Measurements from ENCODE around the gene SLFNL1. TPM values are rescaled to one million over a fixed set of nuclear protein-coding genes. Genes with fewer than 3 reads are reported as not detected.

The SLFNL1 gene
- total RNA-seq, 1 experiment from 2014 or later: 0.18 TPM

GRCh38 chr1:40981691-40982448 is 39.7 kb downstream of the SLFNL1 start:
- POLR2A ChIA-PET: no interaction called here

GRCh38 chr1:40980453-40981121 is 40.9 kb downstream of the SLFNL1 start:
- TF ChIP-seq CTCF (IDR thresholded peaks at IDR 0.05; ENCODE audit: insufficient read depth in 1 of 2, low read depth in 1 of 2, low read length in 1 of 2, severe bottlenecking in 1 of 2, unreplicated experiment in 1 of 2): no peak
- peaks cover 62% of the 10 kb centered on the region for H3K4me1 ChIP-seq
- CTCF ChIA-PET: interaction anchor here (0.8 kb wide), 1 partner anchor 132 kb away, joined by 4 read pairs; no protein-coding TSS in a partner anchor
- POLR2A ChIA-PET: interaction anchor here (1.7 kb wide), 1 partner anchor 119 kb away, joined by 15 read pairs; the partner anchor contains the start of gene CITED4
- peak; percentile 40 to 55 for DNase-seq
- intact Hi-C loops (cut with micrococcal nuclease; ENCODE audit: unreplicated experiment): no loop called here
- Mint-ChIP-seq H3K36me3 (ENCODE audit: insufficient read depth, unreplicated experiment) (peaks cover 46% of the 10 kb centered on the region), H3K4me3 (ENCODE audit: unreplicated experiment) (peak overlapping the region; percentile 94), H3K4me1 (ENCODE audit: low read depth, unreplicated experiment) (peaks cover 32% of the 10 kb centered on the region), H3K27ac (ENCODE audit: unreplicated experiment) (peak overlapping the region; percentile 93), H3K9me3 (ENCODE audit: unreplicated experiment) (no peaks in the 10 kb centered on the region), H3K27me3 (ENCODE audit: insufficient read depth, unreplicated experiment) (no peaks in the 10 kb centered on the region)
- BruUV-seq (replicated peaks): no TSS peak
- H3K36me3 ChIP-seq (ENCODE audit: control insufficient read depth, insufficient read depth, low read length): no peaks in the 10 kb centered on the region
- no peaks in the 10 kb centered on the region for H3K27me3 ChIP-seq (replicated peaks; ENCODE audit: control insufficient read depth, insufficient read depth, low read length)
- H3K9me3 ChIP-seq: no peaks in the 10 kb centered on the region
- H3K4me3 ChIP-seq (ENCODE audit: low read depth, low read length): peak overlapping the region; percentile 46

More at GRCh38 chr1:40981691-40982448, 39.7 kb downstream of the SLFNL1 start:
- Mint-ChIP-seq H3K27ac (ENCODE audit: unreplicated experiment) (peak overlapping the region; percentile 66), H3K4me3 (ENCODE audit: unreplicated experiment) (peak overlapping the region; percentile 94), H3K36me3 (ENCODE audit: insufficient read depth, unreplicated experiment) (peaks cover 54% of the 10 kb centered on the region), H3K4me1 (ENCODE audit: low read depth, unreplicated experiment) (peaks cover 29% of the 10 kb centered on the region), H3K27me3 (ENCODE audit: insufficient read depth, unreplicated experiment) (no peaks in the 10 kb centered on the region), H3K9me3 (ENCODE audit: unreplicated experiment) (no peaks in the 10 kb centered on the region)
- TF ChIP-seq CTCF (IDR thresholded peaks at IDR 0.05; ENCODE audit: insufficient read depth in 1 of 2, low read depth in 1 of 2, low read length in 1 of 2, severe bottlenecking in 1 of 2, unreplicated experiment in 1 of 2): no peak
- CTCF ChIA-PET: no interaction called here
- no TSS peak for BruUV-seq (replicated peaks)
- intact Hi-C loops (cut with micrococcal nuclease; ENCODE audit: unreplicated experiment): no loop called here
- DNase-seq: no peak
- Histone ChIP-seq H3K36me3 (ENCODE audit: control insufficient read depth, insufficient read depth, low read length) (no peaks in the 10 kb centered on the region), H3K4me1 (peaks cover 62% of the 10 kb centered on the region), H3K9me3 (no peaks in the 10 kb centered on the region), H3K4me3 (ENCODE audit: low read depth, low read length) (no peak overlapping the region), H3K27me3 (replicated peaks; ENCODE audit: control insufficient read depth, insufficient read depth, low read length) (no peaks in the 10 kb centered on the region)

GRCh38 chr1:40980068-40980452 is 41.5 kb downstream of the SLFNL1 start:
- Histone ChIP-seq H3K4me1 (peaks cover 65% of the 10 kb centered on the region), H3K9me3 (no peaks in the 10 kb centered on the region), H3K27me3 (replicated peaks; ENCODE audit: control insufficient read depth, insufficient read depth, low read length) (no peaks in the 10 kb centered on the region), H3K36me3 (ENCODE audit: control insufficient read depth, insufficient read depth, low read length) (no peaks in the 10 kb centered on the region), H3K4me3 (ENCODE audit: low read depth, low read length) (peak overlapping the region; percentile 46)
- ChIA-PET POLR2A (interaction anchor here (0.5 to 1.7 kb wide), 3 partner anchors 118 to 289 kb away, joined by 3 to 15 read pairs (median 7); partner anchors contain the start of genes CITED4 and NFYC), CTCF (interaction anchor here (0.8 kb wide), 1 partner anchor 131 kb away, joined by 4 read pairs; no protein-coding TSS in a partner anchor)
- H3K36me3 Mint-ChIP-seq (ENCODE audit: insufficient read depth, unreplicated experiment): peaks cover 41% of the 10 kb centered on the region
- H3K4me1 Mint-ChIP-seq (ENCODE audit: low read depth, unreplicated experiment): peaks cover 37% of the 10 kb centered on the region
- peak overlapping the region; percentile 93 for H3K27ac Mint-ChIP-seq (ENCODE audit: unreplicated experiment)
- no peak for TF ChIP-seq CTCF (IDR thresholded peaks at IDR 0.05; ENCODE audit: insufficient read depth in 1 of 2, low read depth in 1 of 2, low read length in 1 of 2, severe bottlenecking in 1 of 2, unreplicated experiment in 1 of 2)
- H3K4me3 Mint-ChIP-seq (ENCODE audit: unreplicated experiment): peak overlapping the region; percentile 94
- H3K9me3 Mint-ChIP-seq (ENCODE audit: unreplicated experiment): no peaks in the 10 kb centered on the region
- intact Hi-C loops (cut with micrococcal nuclease; ENCODE audit: unreplicated experiment): no loop called here
- no peak for DNase-seq
- no peaks in the 10 kb centered on the region for H3K27me3 Mint-ChIP-seq (ENCODE audit: insufficient read depth, unreplicated experiment)
- no TSS peak for BruUV-seq (replicated peaks)

Measured in Caco-2 (cell line).